Smooth muscle cell (in vitro differentiated cells): ENCODE results near the gene AP3B2. TPM values are rescaled to one million over a fixed set of nuclear protein-coding genes. Genes with fewer than 3 reads are reported as not detected.

Source experiments
- DNase-seq: peaks from one replicate; lab custom pipeline; 2025; ENCODE audit not compliant: unreplicated experiment; lab: John Stamatoyannopoulos, UW
- H2AFZ ChIP-seq: fragments of 200-600 bp; sonication (generic); 2 replicates; pipeline ENCODE4 v1.6.0; 2016; ENCODE audit warnings: antibody characterized with exemption, low read depth, mild to moderate bottlenecking
- H3F3A ChIP-seq: fragments of 200-600 bp; sonication (generic); 2 replicates; pipeline ENCODE4 v1.6.0; 2017; ENCODE audit warnings: antibody characterized with exemption, low read depth
- H3K27ac ChIP-seq: fragments of 200-600 bp; sonication (generic); 2 replicates; pipeline ENCODE4 v1.5.1; 2016; ENCODE audit warnings: low read depth, mild to moderate bottlenecking
- H3K27me3 ChIP-seq: fragments of 200-600 bp; sonication (generic); 2 replicates; pipeline ENCODE4 v1.6.1; 2016; ENCODE audit warnings: low read depth, mild to moderate bottlenecking
- H3K36me3 ChIP-seq: fragments of 200-600 bp; sonication (generic); 2 replicates; pipeline ENCODE4 v1.5.1; 2016; ENCODE audit warnings: low read depth
- H3K4me1 ChIP-seq: fragments of 200-600 bp; sonication (generic); 2 replicates; pipeline ENCODE4 v1.5.1; 2016; ENCODE audit warnings: low read depth
- H3K4me2 ChIP-seq: fragments of 200-600 bp; sonication (generic); 2 replicates; pipeline ENCODE4 v1.6.0; 2016; ENCODE audit warnings: mild to moderate bottlenecking
- H3K4me3 ChIP-seq: fragments of 200-600 bp; sonication (generic); 2 replicates; pipeline ENCODE4 v1.5.1; 2016; ENCODE audit warnings: mild to moderate bottlenecking
- H3K79me2 ChIP-seq: fragments of 200-600 bp; sonication (generic); 2 replicates; pipeline ENCODE4 v1.6.0; 2016; ENCODE audit warnings: low read depth, mild to moderate bottlenecking
- H3K9ac ChIP-seq: fragments of 200-600 bp; sonication (generic); 2 replicates; pipeline ENCODE4 v1.6.0; 2016; ENCODE audit warnings: low read depth
- H3K9me3 ChIP-seq: fragments of 200-600 bp; sonication (generic); replicated peaks from 2 replicates; pipeline ENCODE4 v1.5.1; 2016; ENCODE audit warnings: low read depth
- H4K20me1 ChIP-seq: fragments of 200-600 bp; sonication (generic); 2 replicates; pipeline ENCODE4 v1.6.0; 2016; ENCODE audit warnings: low read depth
- CTCF ChIP-seq: fragments of 200-600 bp; sonication (generic); IDR thresholded peaks from 2 replicates; pipeline ENCODE4 v1.5.1; 2017; ENCODE audit warnings: borderline replicate concordance, mild to moderate bottlenecking, antibody characterized with exemption; ENCODE audit not compliant: insufficient read depth, poor library complexity, severe bottlenecking
- WGBS: methylation state at CpG from one replicate; pipeline ENCODE4 v1.1.7; 2016; ENCODE audit warnings: low lambda C conversion rate; 5-methylcytosine and 5-hydroxymethylcytosine counted together
- polyA plus RNA-seq: library from polyadenylated mRNA; unstranded; fragments of >200 nt; fragmentation: Nextera tagmentation; extraction: Ambion mirVana; gene quantifications from 2 replicates; pipeline ENCODE4 v1.2.1, GENCODE V29; 2016
- total RNA-seq: library from RNA; depleted of rRNA; stranded (reverse); fragments of >200 nt; gene quantifications from 2 replicates; pipeline ENCODE4 v1.2.3, GENCODE V29; 2014

The AP3B2 gene
- total and polyA plus RNA-seq, 2 experiments from 2014 or later = 0.66 to 1.6 TPM

GRCh38 chr15:82689147-82689546 is 20.5 kb downstream of the AP3B2 start:
- no peaks in the 10 kb centered on the region for H3K36me3 ChIP-seq
- no peaks in the 10 kb centered on the region for H3K79me2 ChIP-seq
- H3K4me2 ChIP-seq = no peak overlapping the region
- no peak overlapping the region for H2AFZ ChIP-seq
- DNase-seq = no peak
- no peak overlapping the region for H3K4me3 ChIP-seq
- no peaks in the 10 kb centered on the region for H4K20me1 ChIP-seq
- no peaks in the 10 kb centered on the region for H3F3A ChIP-seq
- 96% methylated on average over 8 of the region's 8 CpGs for WGBS
- no peak overlapping the region for H3K9ac ChIP-seq
- H3K4me1 ChIP-seq = no peaks in the 10 kb centered on the region
- H3K27ac ChIP-seq = no peak overlapping the region
- H3K9me3 ChIP-seq = no peaks in the 10 kb centered on the region
- TF ChIP-seq CTCF = no peak
- H3K27me3 ChIP-seq = no peaks in the 10 kb centered on the region

GRCh38 chr15:82688691-82689090 is 21.0 kb downstream of the AP3B2 start:
- Histone ChIP-seq H3F3A (no peaks in the 10 kb centered on the region), H3K27ac (no peak overlapping the region), H3K4me3 (no peak overlapping the region), H4K20me1 (no peaks in the 10 kb centered on the region), H3K4me1 (no peaks in the 10 kb centered on the region), H3K79me2 (no peaks in the 10 kb centered on the region), H3K4me2 (no peak overlapping the region), H2AFZ (no peak overlapping the region), H3K9ac (no peak overlapping the region), H3K36me3 (no peaks in the 10 kb centered on the region), H3K9me3 (no peaks in the 10 kb centered on the region), H3K27me3 (no peaks in the 10 kb centered on the region)
- TF ChIP-seq CTCF = no peak
- DNase-seq = no peak
- WGBS = 90% methylated on average over 10 of the region's 10 CpGs

GRCh38 chr15:82681371-82681770 is 28.3 kb downstream of the AP3B2 start:
- H2AFZ ChIP-seq = no peak overlapping the region
- 84% methylated on average over 10 of the region's 10 CpGs for WGBS
- peak overlapping the region; percentile 80 for H3K4me2 ChIP-seq

More at GRCh38 chr15:82681371-82681770, 28.3 kb downstream of the AP3B2 start:
- Histone ChIP-seq H3F3A (no peaks in the 10 kb centered on the region), H3K4me3 (peak overlapping the region; percentile 46), H4K20me1 (no peaks in the 10 kb centered on the region), H3K9me3 (no peaks in the 10 kb centered on the region), H3K27me3 (peaks cover 46% of the 10 kb centered on the region), H3K36me3 (no peaks in the 10 kb centered on the region), H3K79me2 (no peaks in the 10 kb centered on the region), H3K9ac (no peak overlapping the region), H3K4me1 (no peaks in the 10 kb centered on the region), H3K27ac (no peak overlapping the region)
- DNase-seq = no peak
- TF ChIP-seq CTCF = no peak
